Transverse colon (tissue), 4 donors: Measurements from ENCODE around the gene DCST1.

Source experiments
- CTCF ChIP-seq, 5 experiments: fragments of 200-600 bp in 3 of 5; fragments of 450-650 bp in 2 of 5; sonication (generic) in 3 of 5; IDR thresholded peaks; 1 replicate in 2 of 5; 2 replicates in 3 of 5; pipeline ENCODE4 v1.5.1; 2016 to 2017; ENCODE audit warnings: antibody characterized with exemption in 5 of 5, inconsistent platforms in 3 of 5, mild to moderate bottlenecking in 2 of 5, moderate library complexity in 1 of 5
- POLR2A ChIP-seq: fragments of 450-650 bp; IDR thresholded peaks from one replicate; pipeline ENCODE4 v1.6.1; 2016; ENCODE audit warnings: antibody characterized with exemption, mild to moderate bottlenecking, moderate library complexity
- POLR2AphosphoS5 ChIP-seq, 3 donors: sonication (generic); formaldehyde crosslinking; IDR thresholded peaks; one replicate each; pipeline ENCODE4 v1.6.1; 2016; ENCODE audit warnings: antibody characterized with exemption in 3 of 3

DNA sequence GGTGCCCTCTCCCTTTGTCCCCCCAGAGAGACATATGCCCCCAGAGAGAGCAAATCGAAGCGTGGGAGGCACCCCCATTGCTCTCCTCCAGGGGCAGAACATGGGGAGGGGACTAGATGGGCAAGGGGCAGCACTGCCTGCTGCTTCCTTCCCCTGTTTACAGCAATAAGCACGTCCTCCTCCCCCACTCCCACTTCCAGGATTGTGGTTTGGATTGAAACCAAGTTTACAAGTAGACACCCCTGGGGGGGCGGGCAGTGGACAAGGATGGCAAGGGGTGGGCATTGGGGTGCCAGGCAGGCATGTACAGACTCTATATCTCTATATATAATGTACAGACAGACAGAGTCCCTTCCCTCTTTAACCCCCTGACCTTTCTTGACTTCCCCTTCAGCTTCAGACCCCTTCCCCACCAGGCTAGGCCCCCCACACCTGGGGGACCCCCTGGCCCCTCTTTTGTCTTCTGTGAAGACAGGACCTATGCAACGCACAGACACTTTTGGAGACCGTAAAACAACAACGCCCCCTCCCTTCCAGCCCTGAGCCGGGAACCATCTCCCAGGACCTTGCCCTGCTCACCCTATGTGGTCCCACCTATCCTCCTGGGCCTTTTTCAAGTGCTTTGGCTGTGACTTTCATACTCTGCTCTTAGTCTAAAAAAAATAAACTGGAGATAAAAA is 53.4 kb downstream of the DCST1 start:
- no peak for TF ChIP-seq POLR2A
- no peak for TF ChIP-seq CTCF (IDR thresholded peaks at IDR 0.05)
- no peak for TF ChIP-seq POLR2AphosphoS5 (IDR thresholded peaks at IDR 0.05)
